Astrocyte of the cerebellum (primary cell): ENCODE measurements around the gene HEBP1.

ENCODE experiments used
- DNase-seq: peaks from one replicate; pipeline ENCODE4 v3.0.0-alpha.2; 2011; ENCODE audit warnings: low read depth
- H3K4me3 ChIP-seq: 2 replicates; pipeline ENCODE4 v1.5.1; 2011; ENCODE audit warnings: mild to moderate bottlenecking, low read depth, low read length, moderate library complexity
- CTCF ChIP-seq: IDR thresholded peaks from 2 replicates; pipeline ENCODE4 v1.5.1; 2012; ENCODE audit warnings: low read length, low read depth, moderate library complexity, mild to moderate bottlenecking; ENCODE audit errors: missing control alignments
- in situ Hi-C: cut with HindIII; loops from 2 replicates; pipeline ENCODE4 v1.10.0; 2017; ENCODE audit warnings: low sequenced_read_pairs

Gene HEBP1

GRCh38 chr12:13000616-13000924 lies 505 bp upstream of the HEBP1 start:
- H3K4me3 ChIP-seq: peak overlapping the region; percentile 54
- TF ChIP-seq CTCF: no peak
- in situ Hi-C loops: no loop called here
- no peak for DNase-seq

- H3K4me3 ChIP-seq: peak overlapping the region; percentile 75
- in situ Hi-C loops: no loop called here
- peak; percentile 7 for TF ChIP-seq CTCF
- no peak for DNase-seq
Measured at GRCh38 chr12:12999271-12999958, 650 bp downstream of the HEBP1 start.

- H3K4me3 ChIP-seq: no peak overlapping the region
- TF ChIP-seq CTCF: no peak
- DNase-seq: no peak
- in situ Hi-C loops: no loop called here
Measured at GRCh38 chr12:12998248-12998647, 1.8 kb downstream of the HEBP1 start.

GRCh38 chr12:12997734-12998133 lies 2.3 kb downstream of the HEBP1 start:
- no peak for DNase-seq
- TF ChIP-seq CTCF: no peak
- H3K4me3 ChIP-seq: no peak overlapping the region
- in situ Hi-C loops: no loop called here

- no peak overlapping the region for H3K4me3 ChIP-seq
- no peak for TF ChIP-seq CTCF
Measured at GRCh38 chr12:12997156-12997555, 2.9 kb downstream of the HEBP1 start.

GRCh38 chr12:12996209-12996608 lies 3.9 kb downstream of the HEBP1 start:
- DNase-seq: no peak

More at GRCh38 chr12:12997156-12997555, 2.9 kb downstream of the HEBP1 start:
- DNase-seq: no peak
- in situ Hi-C loops: no loop called here

More at GRCh38 chr12:12996209-12996608, 3.9 kb downstream of the HEBP1 start:
- in situ Hi-C loops: no loop called here
- no peak overlapping the region for H3K4me3 ChIP-seq
- no peak for TF ChIP-seq CTCF
